Measurements from ENCODE around the gene MAP3K14.
"Not testable (repeated sequence)": the region's sequence is repeated elsewhere in the genome, so short reads cannot be mapped to it uniquely, and the experiment has no call there.

The MAP3K14 gene

GRCh38 chr17:45253879-45254278 lies 62.9 kb downstream of the MAP3K14 start:
- no peak for FAIRE-seq
- TF ChIP-seq, protein P1, sequence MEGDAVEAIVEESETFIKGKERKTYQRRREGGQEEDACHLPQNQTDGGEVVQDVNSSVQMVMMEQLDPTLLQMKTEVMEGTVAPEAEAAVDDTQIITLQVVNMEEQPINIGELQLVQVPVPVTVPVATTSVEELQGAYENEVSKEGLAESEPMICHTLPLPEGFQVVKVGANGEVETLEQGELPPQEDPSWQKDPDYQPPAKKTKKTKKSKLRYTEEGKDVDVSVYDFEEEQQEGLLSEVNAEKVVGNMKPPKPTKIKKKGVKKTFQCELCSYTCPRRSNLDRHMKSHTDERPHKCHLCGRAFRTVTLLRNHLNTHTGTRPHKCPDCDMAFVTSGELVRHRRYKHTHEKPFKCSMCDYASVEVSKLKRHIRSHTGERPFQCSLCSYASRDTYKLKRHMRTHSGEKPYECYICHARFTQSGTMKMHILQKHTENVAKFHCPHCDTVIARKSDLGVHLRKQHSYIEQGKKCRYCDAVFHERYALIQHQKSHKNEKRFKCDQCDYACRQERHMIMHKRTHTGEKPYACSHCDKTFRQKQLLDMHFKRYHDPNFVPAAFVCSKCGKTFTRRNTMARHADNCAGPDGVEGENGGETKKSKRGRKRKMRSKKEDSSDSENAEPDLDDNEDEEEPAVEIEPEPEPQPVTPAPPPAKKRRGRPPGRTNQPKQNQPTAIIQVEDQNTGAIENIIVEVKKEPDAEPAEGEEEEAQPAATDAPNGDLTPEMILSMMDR (IDR thresholded peaks at IDR 0.05; ENCODE audit: insufficient read depth, missing control alignments), result no peak
- DNase-seq (ENCODE audit: insufficient read length, low spot score), result no peak

GRCh38 chr17:45253237-45253636 lies 63.6 kb downstream of the MAP3K14 start:
- FAIRE-seq; DNase-seq (ENCODE audit: insufficient read length, low spot score): not testable (repeated sequence)

GRCh38 chr17:45251931-45252330 lies 64.9 kb downstream of the MAP3K14 start:
- TF ChIP-seq, protein P1 (IDR thresholded peaks at IDR 0.05; ENCODE audit: insufficient read depth, missing control alignments), result no peak
- FAIRE-seq, result no peak
- no peak for DNase-seq (ENCODE audit: insufficient read length, low spot score)

DNA sequence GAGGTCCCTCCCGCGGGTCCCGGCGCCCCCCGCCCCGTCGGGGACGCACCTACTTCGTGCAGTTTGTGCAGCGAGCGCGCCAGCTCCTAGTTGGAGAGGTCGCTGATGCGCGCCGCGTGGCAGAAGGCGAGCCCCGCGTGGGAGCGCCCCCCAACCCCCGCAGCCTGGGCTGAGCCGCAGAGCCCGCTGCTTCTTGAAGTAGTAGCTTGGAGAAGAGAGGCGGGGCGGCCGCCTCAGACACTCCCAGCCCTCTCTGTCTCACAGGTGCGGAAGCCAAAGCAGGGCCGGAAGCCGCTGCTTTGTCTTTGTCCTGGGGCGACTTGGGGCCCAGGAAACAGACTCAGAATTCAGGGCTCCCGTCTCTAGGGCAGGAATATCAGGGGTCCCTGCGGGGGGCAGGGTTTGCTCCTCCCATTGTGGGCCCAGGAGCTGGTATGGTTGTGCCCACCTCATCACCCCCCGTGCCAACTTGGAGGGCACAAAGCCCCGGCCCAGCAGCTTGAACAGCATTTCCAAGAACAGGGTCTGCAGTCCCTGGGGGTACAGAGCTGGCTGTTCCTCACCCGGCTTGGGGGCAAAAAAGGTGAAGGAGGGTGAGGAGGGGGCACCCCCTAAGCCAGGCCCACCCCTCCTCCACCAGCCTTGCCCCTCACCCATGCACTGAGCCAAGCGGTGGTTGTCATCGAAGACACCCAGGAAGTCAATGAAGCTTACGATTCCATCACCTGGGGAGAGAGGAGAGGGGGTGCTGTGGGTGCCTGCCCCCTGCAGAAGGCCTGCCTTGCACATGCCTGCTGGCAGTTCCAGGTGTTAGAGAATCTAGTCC lies 68.5 kb downstream of the MAP3K14 start:
- DNase-seq (ENCODE audit: insufficient read length, low spot score) (no peak), FAIRE-seq (no peak)

GRCh38 chr17:45247429-45248131 lies 69.2 kb downstream of the MAP3K14 start:
- FAIRE-seq, result no peak

More for the DNA sequence above, 68.5 kb downstream of the MAP3K14 start:
- TF ChIP-seq, protein P1 (IDR thresholded peaks at IDR 0.05; ENCODE audit: insufficient read depth, missing control alignments), result no peak

GRCh38 chr17:45246861-45247428 lies 69.9 kb downstream of the MAP3K14 start:
- DNase-seq (ENCODE audit: insufficient read length, low spot score), result peak; percentile 69
- FAIRE-seq, result no peak
- TF ChIP-seq, protein P1 (IDR thresholded peaks at IDR 0.05; ENCODE audit: insufficient read depth, missing control alignments), result peak; percentile 48

More at GRCh38 chr17:45247429-45248131, 69.2 kb downstream of the MAP3K14 start:
- peak; percentile 100 for DNase-seq (ENCODE audit: insufficient read length, low spot score)
- TF ChIP-seq, protein P1 (IDR thresholded peaks at IDR 0.05; ENCODE audit: insufficient read depth, missing control alignments), result no peak

- FAIRE-seq, result no peak
- TF ChIP-seq, protein P1 (IDR thresholded peaks at IDR 0.05; ENCODE audit: insufficient read depth, missing control alignments), result no peak
- no peak for DNase-seq (ENCODE audit: insufficient read length, low spot score)
Measured at GRCh38 chr17:45246338-45246737, 70.5 kb downstream of the MAP3K14 start.

Measured in D721Med (cell line).